ENCODE measurements around the gene PEX1.

DNA sequence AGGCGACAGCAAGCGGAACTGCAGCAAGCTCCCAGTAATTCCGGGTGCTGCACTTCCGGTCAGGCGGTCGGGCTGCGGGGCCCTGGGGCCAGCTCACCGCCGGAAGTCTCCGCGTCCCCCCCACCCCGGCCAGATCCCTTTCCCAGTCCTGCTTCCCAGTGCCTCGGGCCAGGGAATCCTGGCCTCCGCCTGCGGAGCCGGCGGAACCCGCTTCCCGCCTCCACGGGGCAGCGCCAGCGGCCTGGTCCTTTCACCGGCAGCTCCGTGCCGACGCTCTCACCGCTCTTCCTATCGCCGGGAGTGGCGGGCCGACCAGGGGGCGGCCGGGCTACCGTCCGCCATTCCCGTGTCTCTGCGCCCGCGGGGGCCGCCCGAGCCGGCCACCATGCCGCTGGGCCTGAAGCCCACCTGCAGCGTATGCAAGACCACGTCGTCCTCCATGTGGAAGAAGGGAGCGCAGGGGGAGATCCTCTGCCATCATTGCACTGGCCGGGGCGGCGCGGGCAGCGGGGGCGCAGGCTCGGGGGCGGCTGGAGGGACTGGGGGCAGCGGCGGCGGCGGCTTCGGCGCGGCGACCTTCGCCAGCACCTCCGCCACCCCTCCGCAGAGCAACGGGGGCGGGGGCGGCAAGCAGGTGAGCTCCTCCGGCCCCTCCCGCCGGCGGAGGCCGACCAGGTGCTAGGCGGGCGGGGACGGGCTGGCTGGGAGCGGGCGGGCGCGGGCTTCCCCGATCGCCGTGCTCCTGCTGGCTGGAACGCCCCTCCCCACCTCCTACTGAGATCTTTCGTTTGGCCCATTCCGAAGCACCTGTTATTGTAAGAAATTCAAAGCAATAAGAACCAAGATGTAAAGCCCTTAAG lies 80.7 kb downstream of the PEX1 start, which contains the start of gene GATAD1:
- TF ChIP-seq POLR2AphosphoS5 (IDR thresholded peaks at IDR 0.05) (peak; percentile 74 to 83 (median 76)), POLR2A (IDR thresholded peaks at IDR 0.05) (peak; percentile 59)
- TF ChIP-seq, protein P1, sequence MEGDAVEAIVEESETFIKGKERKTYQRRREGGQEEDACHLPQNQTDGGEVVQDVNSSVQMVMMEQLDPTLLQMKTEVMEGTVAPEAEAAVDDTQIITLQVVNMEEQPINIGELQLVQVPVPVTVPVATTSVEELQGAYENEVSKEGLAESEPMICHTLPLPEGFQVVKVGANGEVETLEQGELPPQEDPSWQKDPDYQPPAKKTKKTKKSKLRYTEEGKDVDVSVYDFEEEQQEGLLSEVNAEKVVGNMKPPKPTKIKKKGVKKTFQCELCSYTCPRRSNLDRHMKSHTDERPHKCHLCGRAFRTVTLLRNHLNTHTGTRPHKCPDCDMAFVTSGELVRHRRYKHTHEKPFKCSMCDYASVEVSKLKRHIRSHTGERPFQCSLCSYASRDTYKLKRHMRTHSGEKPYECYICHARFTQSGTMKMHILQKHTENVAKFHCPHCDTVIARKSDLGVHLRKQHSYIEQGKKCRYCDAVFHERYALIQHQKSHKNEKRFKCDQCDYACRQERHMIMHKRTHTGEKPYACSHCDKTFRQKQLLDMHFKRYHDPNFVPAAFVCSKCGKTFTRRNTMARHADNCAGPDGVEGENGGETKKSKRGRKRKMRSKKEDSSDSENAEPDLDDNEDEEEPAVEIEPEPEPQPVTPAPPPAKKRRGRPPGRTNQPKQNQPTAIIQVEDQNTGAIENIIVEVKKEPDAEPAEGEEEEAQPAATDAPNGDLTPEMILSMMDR (IDR thresholded peaks at IDR 0.05), result peak in 2 of 3 donors; percentile 86 to 93
